Activated T-cell treated with anti-CD3 and anti-CD28 coated beads, Interleukin-2, amount 50 U/mL, for 4 hours (primary cell): ENCODE data around the gene INTS12. TPM values are rescaled to one million over a fixed set of nuclear protein-coding genes. Genes with fewer than 3 reads are reported as not detected.

Experiments
- ATAC-seq, 2 donors: fragments of 200-7000 bp; cut with Tn5 transposase; one replicate each; pipeline ENCODE4 v1.10.0; 2021
- DNase-seq: peaks from one replicate; pipeline ENCODE4 v3.0.0-alpha.2; 2020
- H3K27me3 Mint-ChIP-seq: one replicate; pipeline ENCODE4 v1.8.0; 2021; ENCODE audit warnings: low read depth, mixed read lengths
- H3K36me3 Mint-ChIP-seq: one replicate; pipeline ENCODE4 v1.8.0; 2022; ENCODE audit warnings: mixed read lengths; ENCODE audit not compliant: insufficient read depth
- H3K4me1 Mint-ChIP-seq: one replicate; pipeline ENCODE4 v1.8.0; 2021; ENCODE audit warnings: low read depth, mixed read lengths
- H3K4me3 Mint-ChIP-seq: one replicate; pipeline ENCODE4 v1.8.0; 2021; ENCODE audit warnings: mild to moderate bottlenecking, moderate library complexity, mixed read lengths
- H3K9me3 Mint-ChIP-seq: one replicate; pipeline ENCODE4 v1.8.0; 2021; ENCODE audit warnings: mixed read lengths
- total RNA-seq, 3 donors: library from RNA; stranded (reverse); gene quantifications; one replicate each; pipeline ENCODE4 v1.2.1, GENCODE V29; 2021

INTS12 gene
- total RNA-seq, 3 donors from 2014 or later: 24.2 to 26.1 (median 25.2) TPM

- DNase-seq: no peak
- peaks cover 4% of the 10 kb centered on the region for H3K27me3 Mint-ChIP-seq
- no peaks in the 10 kb centered on the region for H3K9me3 Mint-ChIP-seq
- H3K36me3 Mint-ChIP-seq: no peaks in the 10 kb centered on the region
- no peaks in the 10 kb centered on the region for H3K4me1 Mint-ChIP-seq
- H3K4me3 Mint-ChIP-seq: no peak overlapping the region
- ATAC-seq: no peak
Observed at GRCh38 chr4:105662935-105663675, 45.4 kb downstream of the INTS12 start.

DNA sequence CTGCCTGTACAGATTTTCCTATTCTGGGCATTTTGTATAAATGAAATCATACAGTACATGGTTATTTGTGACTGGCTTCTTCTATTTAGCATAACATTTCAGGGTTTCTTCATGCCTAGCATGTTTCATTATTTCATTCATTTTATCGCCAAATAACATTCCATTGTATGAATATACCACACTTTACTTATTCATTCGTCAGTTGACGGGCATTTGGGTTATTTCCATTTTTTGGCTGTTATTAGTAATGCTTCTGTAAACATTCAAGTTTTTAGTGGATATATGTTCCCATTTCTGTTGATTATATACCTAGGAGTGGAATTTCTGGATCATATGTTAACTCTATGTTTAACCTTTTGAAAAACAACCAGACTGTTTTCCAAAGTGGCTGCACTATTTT lies 47.5 kb downstream of the INTS12 start:
- H3K36me3 Mint-ChIP-seq: no peaks in the 10 kb centered on the region
- H3K27me3 Mint-ChIP-seq: peaks cover 4% of the 10 kb centered on the region
- H3K4me3 Mint-ChIP-seq: no peak overlapping the region
- no peaks in the 10 kb centered on the region for H3K9me3 Mint-ChIP-seq
- ATAC-seq: no peak
- no peaks in the 10 kb centered on the region for H3K4me1 Mint-ChIP-seq
- DNase-seq: no peak

DNA sequence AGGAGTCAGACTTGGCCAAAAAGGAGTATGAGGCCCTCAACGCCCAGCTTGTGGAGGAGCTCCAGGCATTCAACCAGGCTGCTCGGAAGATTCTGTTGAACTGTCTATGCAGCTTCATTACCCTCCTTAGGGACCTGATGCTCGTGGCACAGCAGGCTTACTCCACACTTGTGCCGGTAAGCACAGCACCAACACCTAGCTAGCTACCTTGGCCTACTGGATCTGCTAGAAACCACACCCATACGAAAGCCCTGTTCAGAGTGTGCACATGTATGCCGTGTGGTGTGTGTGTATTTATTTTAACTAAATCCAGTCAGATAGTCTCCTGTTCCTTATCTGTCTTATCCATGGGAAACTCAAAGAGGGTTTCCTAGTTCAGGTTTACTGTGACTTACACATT lies 49.3 kb downstream of the INTS12 start:
- H3K9me3 Mint-ChIP-seq: no peaks in the 10 kb centered on the region
- H3K4me1 Mint-ChIP-seq: no peaks in the 10 kb centered on the region
- DNase-seq (no peak), ATAC-seq (no peak)
- H3K4me3 Mint-ChIP-seq: no peak overlapping the region
- H3K27me3 Mint-ChIP-seq: peaks cover 2% of the 10 kb centered on the region
- H3K36me3 Mint-ChIP-seq: no peaks in the 10 kb centered on the region

DNA sequence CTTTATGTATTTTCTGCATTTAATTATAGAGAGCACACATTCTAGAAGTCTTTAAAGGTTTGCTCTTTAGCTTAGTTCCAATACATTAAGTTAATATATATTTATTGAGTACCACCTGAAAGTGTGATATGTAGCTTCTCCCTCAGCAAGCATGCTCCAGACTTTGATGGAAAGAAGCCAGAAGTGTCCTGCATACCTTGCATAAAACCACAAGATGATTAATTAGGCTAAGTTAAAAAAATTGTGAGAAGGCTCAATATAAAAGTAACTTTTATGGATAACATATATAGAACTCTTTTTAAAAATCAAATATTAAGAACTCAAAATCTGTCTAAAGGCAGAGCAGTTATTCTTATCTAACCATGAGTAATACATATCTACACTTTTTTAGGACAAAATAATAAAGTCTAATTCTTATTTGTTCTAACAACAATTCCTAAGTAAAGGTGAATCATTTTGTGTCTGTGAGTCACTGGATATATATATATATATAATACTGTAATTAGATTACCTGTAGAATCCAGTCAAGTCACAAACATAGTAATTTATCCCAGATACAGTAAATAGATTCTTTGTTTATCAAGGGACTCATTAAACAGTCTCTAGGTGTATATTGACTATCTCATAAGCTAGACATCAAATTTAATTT lies 51.2 kb downstream of the INTS12 start:
- no peaks in the 10 kb centered on the region for H3K9me3 Mint-ChIP-seq

DNA sequence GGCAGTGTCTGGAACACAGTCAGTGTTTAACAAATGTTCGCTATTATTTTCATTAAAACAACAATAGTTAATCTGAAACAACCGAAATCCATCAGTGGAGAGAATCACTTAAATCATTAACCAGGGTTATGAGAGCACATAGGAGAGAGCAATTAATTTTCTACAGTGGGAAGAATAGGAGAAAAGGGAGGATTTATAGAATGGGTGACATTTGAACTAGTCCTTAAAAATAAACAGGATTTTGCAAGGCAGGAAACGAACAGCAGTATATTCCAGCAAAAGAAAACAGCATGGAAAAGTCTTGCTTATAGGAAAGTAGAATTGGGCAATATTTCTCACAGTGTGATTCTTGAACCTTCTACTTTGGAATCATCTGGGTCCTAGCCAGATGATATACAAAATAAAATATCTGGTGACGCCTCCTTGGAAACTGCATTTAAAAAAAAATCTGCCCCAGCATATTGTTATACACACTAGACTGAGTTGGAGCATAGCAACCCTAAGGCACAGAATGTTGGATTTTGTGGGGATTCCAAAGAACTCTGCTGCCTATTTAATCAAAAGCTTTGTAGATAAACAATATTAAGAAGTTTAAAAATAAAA lies 56.1 kb downstream of the INTS12 start:
- Mint-ChIP-seq H3K4me3 (no peak overlapping the region), H3K36me3 (no peaks in the 10 kb centered on the region), H3K9me3 (no peaks in the 10 kb centered on the region), H3K27me3 (peaks cover 25% of the 10 kb centered on the region), H3K4me1 (no peaks in the 10 kb centered on the region)
- ATAC-seq (no peak), DNase-seq (no peak)

More for the DNA sequence above, 51.2 kb downstream of the INTS12 start:
- Mint-ChIP-seq H3K27me3 (peaks cover under 1% of the 10 kb centered on the region), H3K4me3 (no peak overlapping the region), H3K36me3 (no peaks in the 10 kb centered on the region), H3K4me1 (no peaks in the 10 kb centered on the region)
- DNase-seq (no peak), ATAC-seq (no peak)

GRCh38 chr4:105651884-105652283 lies 56.6 kb downstream of the INTS12 start:
- Mint-ChIP-seq H3K27me3 (peaks cover 25% of the 10 kb centered on the region), H3K9me3 (no peaks in the 10 kb centered on the region), H3K36me3 (no peaks in the 10 kb centered on the region), H3K4me1 (no peaks in the 10 kb centered on the region), H3K4me3 (no peak overlapping the region)
- ATAC-seq (no peak), DNase-seq (no peak)

- Mint-ChIP-seq H3K4me1 (no peaks in the 10 kb centered on the region), H3K36me3 (no peaks in the 10 kb centered on the region), H3K9me3 (no peaks in the 10 kb centered on the region), H3K4me3 (no peak overlapping the region), H3K27me3 (peaks cover 29% of the 10 kb centered on the region)
- DNase-seq (no peak), ATAC-seq (no peak)
Observed at GRCh38 chr4:105650190-105650589, 58.3 kb downstream of the INTS12 start.

- H3K27me3 Mint-ChIP-seq: peaks cover 29% of the 10 kb centered on the region
- no peaks in the 10 kb centered on the region for H3K36me3 Mint-ChIP-seq
- no peak overlapping the region for H3K4me3 Mint-ChIP-seq
- no peaks in the 10 kb centered on the region for H3K4me1 Mint-ChIP-seq
- no peak for DNase-seq
- H3K9me3 Mint-ChIP-seq: no peaks in the 10 kb centered on the region
- ATAC-seq: no peak
Observed at GRCh38 chr4:105645440-105645839, 63.0 kb downstream of the INTS12 start.

DNA sequence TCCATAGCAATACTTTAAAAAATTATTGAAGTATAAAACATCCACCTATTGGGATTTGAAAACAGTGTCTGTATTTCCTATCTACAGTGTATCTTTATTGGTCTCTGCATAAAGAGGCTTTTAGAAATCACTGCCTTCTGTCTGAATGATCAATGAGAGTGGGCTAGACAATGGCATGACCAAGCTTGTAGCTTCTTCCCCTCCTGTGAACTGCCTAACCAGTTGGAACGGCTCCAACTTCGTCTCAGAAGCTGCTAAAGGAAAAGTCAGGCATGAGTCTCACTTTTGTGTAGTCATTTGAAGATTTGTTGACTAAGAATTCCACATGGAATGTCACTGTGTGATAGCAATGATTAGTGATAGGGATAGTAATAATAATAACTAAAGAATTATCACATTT lies 64.2 kb downstream of the INTS12 start:
- no peaks in the 10 kb centered on the region for H3K9me3 Mint-ChIP-seq
- no peak for DNase-seq
- H3K36me3 Mint-ChIP-seq: no peaks in the 10 kb centered on the region
- H3K4me1 Mint-ChIP-seq: no peaks in the 10 kb centered on the region
- no peak overlapping the region for H3K4me3 Mint-ChIP-seq
- no peak for ATAC-seq
- H3K27me3 Mint-ChIP-seq: peaks cover 24% of the 10 kb centered on the region

DNA sequence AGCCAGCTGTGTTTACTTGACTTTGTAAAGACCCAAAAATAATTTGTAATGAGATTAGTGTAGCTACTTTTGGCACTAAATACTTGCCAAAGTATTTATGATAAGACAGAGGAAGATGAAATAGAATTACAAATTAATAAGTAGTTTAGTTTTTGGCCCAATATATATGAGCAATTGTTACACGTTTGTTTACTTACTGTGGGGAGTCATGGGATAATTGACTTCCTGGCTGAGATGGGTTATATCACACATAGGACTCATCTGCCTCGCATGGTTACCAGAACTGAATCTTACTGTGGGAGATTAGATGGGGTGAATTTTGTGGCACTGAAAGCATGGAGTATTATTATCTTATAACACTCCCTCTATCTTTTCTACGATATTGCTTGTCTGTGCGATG lies 66.6 kb downstream of the INTS12 start:
- no peak for DNase-seq
- peaks cover 2% of the 10 kb centered on the region for H3K4me1 Mint-ChIP-seq
- no peak overlapping the region for H3K4me3 Mint-ChIP-seq
- H3K36me3 Mint-ChIP-seq: no peaks in the 10 kb centered on the region
- H3K9me3 Mint-ChIP-seq: no peaks in the 10 kb centered on the region
- ATAC-seq: no peak
- peaks cover 18% of the 10 kb centered on the region for H3K27me3 Mint-ChIP-seq

DNA sequence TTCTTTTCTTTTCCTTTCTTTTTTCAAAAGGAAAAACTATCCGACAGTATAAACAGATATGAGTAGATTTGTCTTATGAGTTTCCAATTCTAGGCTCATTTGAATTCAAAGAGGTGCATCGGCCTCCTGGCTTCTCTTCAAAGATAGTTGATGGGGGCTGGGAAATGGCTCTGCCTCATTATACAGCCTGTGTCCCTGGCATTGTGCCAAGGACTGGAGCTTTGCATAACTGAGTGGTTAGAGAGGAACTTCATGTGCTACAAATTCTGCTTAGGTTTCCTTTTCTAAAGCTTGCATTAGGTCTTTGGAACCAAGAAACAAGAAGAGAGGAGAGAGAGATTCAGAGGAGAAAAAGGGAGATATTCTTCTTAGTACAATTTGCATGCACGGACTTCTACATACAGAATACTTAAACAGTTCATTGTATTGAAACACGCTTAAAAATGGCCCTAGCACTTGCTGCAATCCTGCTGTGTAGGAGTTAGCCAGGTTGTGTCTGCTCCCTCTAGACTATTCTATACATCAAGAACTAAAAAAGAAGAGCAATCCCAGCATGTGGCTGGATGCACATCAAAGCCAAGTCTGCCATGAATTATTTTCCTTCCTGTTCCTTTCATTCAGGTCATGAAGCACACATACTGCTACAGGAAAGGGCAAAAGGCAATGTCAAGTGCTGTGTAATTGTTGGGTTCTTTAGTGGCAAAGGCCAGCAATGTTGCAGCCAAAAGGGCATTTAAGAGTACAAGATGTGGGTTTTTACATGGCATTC lies 70.9 kb downstream of the INTS12 start:
- Mint-ChIP-seq H3K9me3 (no peaks in the 10 kb centered on the region), H3K4me3 (no peak overlapping the region), H3K4me1 (peaks cover 2% of the 10 kb centered on the region), H3K36me3 (no peaks in the 10 kb centered on the region), H3K27me3 (peaks cover 9% of the 10 kb centered on the region)
- no peak for ATAC-seq
- no peak for DNase-seq

- Mint-ChIP-seq H3K27me3 (peaks cover 6% of the 10 kb centered on the region), H3K4me3 (no peak overlapping the region), H3K36me3 (no peaks in the 10 kb centered on the region), H3K4me1 (peaks cover 2% of the 10 kb centered on the region), H3K9me3 (no peaks in the 10 kb centered on the region)
- DNase-seq: no peak
- ATAC-seq: no peak
Observed at GRCh38 chr4:105634402-105635080, 73.9 kb downstream of the INTS12 start.

DNA sequence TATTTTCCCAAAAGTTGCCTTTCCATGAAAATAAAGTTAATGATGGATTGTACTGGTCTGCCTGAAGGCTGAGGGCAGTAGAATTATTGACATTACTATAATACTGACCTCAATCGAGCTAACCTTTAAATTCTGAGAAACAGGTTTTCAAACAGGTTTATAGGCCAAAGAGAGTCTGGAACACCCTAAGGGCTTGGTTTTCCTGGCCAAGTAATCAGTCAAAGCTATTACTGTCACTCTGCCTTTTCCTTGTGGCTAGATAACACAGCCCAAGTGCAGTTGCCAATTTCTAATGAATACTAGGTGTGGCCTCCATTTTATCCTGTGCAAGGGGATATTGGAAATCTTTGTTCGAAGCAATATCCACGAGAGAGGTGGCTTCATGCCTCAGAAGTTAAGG lies 75.2 kb downstream of the INTS12 start:
- ATAC-seq (no peak), DNase-seq (no peak)
- Mint-ChIP-seq H3K27me3 (peaks cover 10% of the 10 kb centered on the region), H3K4me3 (no peak overlapping the region), H3K36me3 (no peaks in the 10 kb centered on the region), H3K9me3 (no peaks in the 10 kb centered on the region), H3K4me1 (peaks cover 2% of the 10 kb centered on the region)
